ENCODE data around the gene LAMA5.

GRCh38 chr20:62338294-62338620 lies 28.9 kb downstream of the LAMA5 start:
- TF ChIP-seq, protein P1, sequence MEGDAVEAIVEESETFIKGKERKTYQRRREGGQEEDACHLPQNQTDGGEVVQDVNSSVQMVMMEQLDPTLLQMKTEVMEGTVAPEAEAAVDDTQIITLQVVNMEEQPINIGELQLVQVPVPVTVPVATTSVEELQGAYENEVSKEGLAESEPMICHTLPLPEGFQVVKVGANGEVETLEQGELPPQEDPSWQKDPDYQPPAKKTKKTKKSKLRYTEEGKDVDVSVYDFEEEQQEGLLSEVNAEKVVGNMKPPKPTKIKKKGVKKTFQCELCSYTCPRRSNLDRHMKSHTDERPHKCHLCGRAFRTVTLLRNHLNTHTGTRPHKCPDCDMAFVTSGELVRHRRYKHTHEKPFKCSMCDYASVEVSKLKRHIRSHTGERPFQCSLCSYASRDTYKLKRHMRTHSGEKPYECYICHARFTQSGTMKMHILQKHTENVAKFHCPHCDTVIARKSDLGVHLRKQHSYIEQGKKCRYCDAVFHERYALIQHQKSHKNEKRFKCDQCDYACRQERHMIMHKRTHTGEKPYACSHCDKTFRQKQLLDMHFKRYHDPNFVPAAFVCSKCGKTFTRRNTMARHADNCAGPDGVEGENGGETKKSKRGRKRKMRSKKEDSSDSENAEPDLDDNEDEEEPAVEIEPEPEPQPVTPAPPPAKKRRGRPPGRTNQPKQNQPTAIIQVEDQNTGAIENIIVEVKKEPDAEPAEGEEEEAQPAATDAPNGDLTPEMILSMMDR (IDR thresholded peaks at IDR 0.05; ENCODE audit: low read depth, low read length): no peak
- no peak for TF ChIP-seq EZH2phosphoT487 (IDR thresholded peaks at IDR 0.05; ENCODE audit: low read depth)

Measured in OCI-LY3 (cell line).